MM.1S (cell line): ENCODE data around the gene CSRNP3.

Source experiments
- DNase-seq: peaks from one replicate; pipeline ENCODE4 v3.0.0-alpha.2; 2015
- H2AFZ ChIP-seq: fragments of 300-600 bp; sonication (generic); 2 replicates; pipeline ENCODE4 v1.6.0; 2016; ENCODE audit warnings: antibody characterized with exemption, low read length
- H3F3A ChIP-seq: fragments of 300-600 bp; sonication (generic); 2 replicates; pipeline ENCODE4 v1.6.1; 2016; ENCODE audit warnings: mild to moderate bottlenecking, antibody characterized with exemption, low read length, moderate library complexity, mixed read lengths; ENCODE audit not compliant: insufficient read depth
- H3K27ac ChIP-seq: fragments of 300-600 bp; sonication (generic); 2 replicates; pipeline ENCODE4 v1.5.1; 2016; ENCODE audit warnings: mild to moderate bottlenecking, low read length
- H3K27me3 ChIP-seq: fragments of 300-600 bp; sonication (generic); replicated peaks from 2 replicates; pipeline ENCODE4 v1.6.0; 2016; ENCODE audit warnings: low read length; ENCODE audit not compliant: insufficient read depth
- H3K36me3 ChIP-seq: fragments of 300-600 bp; sonication (generic); replicated peaks from 2 replicates; pipeline ENCODE4 v1.6.1; 2016; ENCODE audit warnings: mild to moderate bottlenecking, low read length, mixed read lengths; ENCODE audit not compliant: insufficient read depth
- H3K4me1 ChIP-seq: fragments of 300-600 bp; sonication (generic); 2 replicates; pipeline ENCODE4 v1.6.1; 2016; ENCODE audit warnings: low read length, mixed read lengths
- H3K4me2 ChIP-seq: fragments of 300-600 bp; sonication (generic); 2 replicates; pipeline ENCODE4 v1.6.0; 2016; ENCODE audit warnings: low read depth, low read length
- H3K4me3 ChIP-seq: fragments of 300-600 bp; sonication (generic); 2 replicates; pipeline ENCODE4 v1.5.1; 2016; ENCODE audit warnings: low read length, mixed read lengths
- H3K79me2 ChIP-seq: fragments of 300-600 bp; sonication (generic); 2 replicates; pipeline ENCODE4 v1.6.1; 2016; ENCODE audit warnings: mixed run types, low read length, mixed read lengths
- H3K9ac ChIP-seq: fragments of 300-600 bp; sonication (generic); 2 replicates; pipeline ENCODE4 v1.6.1; 2016; ENCODE audit warnings: low read length, mixed read lengths
- H3K9me2 ChIP-seq: fragments of 300-600 bp; sonication (generic); replicated peaks from 2 replicates; pipeline ENCODE4 v1.6.1; 2016; ENCODE audit warnings: mild to moderate bottlenecking, low read length, mixed read lengths; ENCODE audit not compliant: insufficient read depth
- H3K9me3 ChIP-seq: fragments of 300-600 bp; sonication (generic); replicated peaks from 2 replicates; pipeline ENCODE4 v1.6.1; 2016; ENCODE audit warnings: mild to moderate bottlenecking, low read length, mixed read lengths; ENCODE audit not compliant: insufficient read depth
- H4K20me1 ChIP-seq: fragments of 300-600 bp; sonication (generic); 2 replicates; pipeline ENCODE4 v1.6.1; 2016; ENCODE audit warnings: mild to moderate bottlenecking, low read length, moderate library complexity, mixed read lengths; ENCODE audit not compliant: insufficient read depth
- CTCF ChIP-seq: fragments of 300-600 bp; sonication (generic); IDR thresholded peaks from 2 replicates; pipeline ENCODE4 v1.5.1; 2016; ENCODE audit warnings: antibody characterized with exemption, low read length, mixed read lengths
- EZH2 ChIP-seq: fragments of 300-600 bp; sonication (generic); optimal IDR thresholded peaks from 2 replicates; pipeline ENCODE3; 2017; ENCODE audit warnings: low read depth, mild to moderate bottlenecking, antibody characterized with exemption, low read length, mixed read lengths
- EZH2phosphoT487 ChIP-seq: fragments of 300-600 bp; sonication (generic); IDR thresholded peaks from 2 replicates; pipeline ENCODE4 v1.6.1; 2018; ENCODE audit warnings: antibody characterized with exemption, low read length

Gene CSRNP3

DNA sequence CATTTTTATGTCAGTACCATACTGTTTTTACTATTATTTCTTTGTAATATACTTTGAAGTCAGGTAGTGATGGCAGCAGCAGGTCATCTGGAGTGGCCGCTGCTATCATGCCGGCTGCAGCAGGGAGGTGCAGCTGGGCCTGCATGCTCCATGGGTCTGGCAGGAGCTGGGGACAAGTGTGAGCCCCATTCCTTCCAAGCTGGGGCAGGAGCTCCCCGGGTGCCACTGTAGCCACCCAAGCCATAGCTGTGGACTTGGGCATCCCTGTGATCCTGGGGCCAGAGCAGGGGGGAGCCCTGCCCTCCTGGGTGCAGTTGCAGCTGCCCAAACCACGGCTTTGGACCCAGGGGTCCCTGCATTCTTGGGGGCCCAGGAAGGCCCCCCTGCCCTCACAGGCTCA is 59.2 kb downstream of the CSRNP3 start:
- Histone ChIP-seq H3K27me3 (no peaks in the 10 kb centered on the region), H3K27ac (no peak overlapping the region), H3K9me2 (no peaks in the 10 kb centered on the region), H2AFZ (no peak overlapping the region), H3K9ac (no peak overlapping the region), H4K20me1 (no peaks in the 10 kb centered on the region), H3F3A (no peaks in the 10 kb centered on the region), H3K4me1 (no peaks in the 10 kb centered on the region), H3K79me2 (no peaks in the 10 kb centered on the region), H3K9me3 (no peaks in the 10 kb centered on the region), H3K36me3 (no peaks in the 10 kb centered on the region), H3K4me2 (no peak overlapping the region), H3K4me3 (no peak overlapping the region)
- TF ChIP-seq CTCF (no peak), EZH2phosphoT487 (no peak), EZH2 (no peak)
- DNase-seq: no peak

DNA sequence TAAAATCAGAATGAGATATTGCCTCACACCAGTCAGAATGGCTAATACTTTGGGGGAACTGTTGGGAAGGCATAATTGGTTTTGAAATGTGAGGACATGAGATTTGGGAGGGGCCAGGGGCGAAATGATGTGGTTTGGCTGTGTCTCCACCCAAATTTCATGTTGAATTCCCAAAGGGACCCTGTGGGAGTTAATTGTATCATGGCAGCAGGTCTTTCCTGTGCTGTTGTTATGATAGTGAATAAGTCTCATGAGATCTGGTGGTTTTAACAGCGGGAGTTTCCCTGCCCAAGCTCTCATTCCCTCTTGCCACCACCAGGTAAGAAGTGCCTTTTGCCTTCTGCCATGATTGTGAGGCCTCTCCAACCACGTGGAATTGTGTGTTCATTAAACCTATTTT is 59.6 kb downstream of the CSRNP3 start:
- no peak overlapping the region for H3K4me3 ChIP-seq
- no peak overlapping the region for H3K27ac ChIP-seq
- no peak overlapping the region for H3K9ac ChIP-seq
- no peaks in the 10 kb centered on the region for H3K27me3 ChIP-seq
- H3K9me3 ChIP-seq: no peaks in the 10 kb centered on the region
- no peaks in the 10 kb centered on the region for H3K4me1 ChIP-seq
- no peaks in the 10 kb centered on the region for H3K36me3 ChIP-seq
- H3K4me2 ChIP-seq: no peak overlapping the region
- no peaks in the 10 kb centered on the region for H3F3A ChIP-seq
- no peak overlapping the region for H2AFZ ChIP-seq
- no peaks in the 10 kb centered on the region for H3K9me2 ChIP-seq
- TF ChIP-seq EZH2phosphoT487 (no peak), CTCF (no peak), EZH2 (no peak)
- no peaks in the 10 kb centered on the region for H4K20me1 ChIP-seq
- DNase-seq: no peak
- no peaks in the 10 kb centered on the region for H3K79me2 ChIP-seq

DNA sequence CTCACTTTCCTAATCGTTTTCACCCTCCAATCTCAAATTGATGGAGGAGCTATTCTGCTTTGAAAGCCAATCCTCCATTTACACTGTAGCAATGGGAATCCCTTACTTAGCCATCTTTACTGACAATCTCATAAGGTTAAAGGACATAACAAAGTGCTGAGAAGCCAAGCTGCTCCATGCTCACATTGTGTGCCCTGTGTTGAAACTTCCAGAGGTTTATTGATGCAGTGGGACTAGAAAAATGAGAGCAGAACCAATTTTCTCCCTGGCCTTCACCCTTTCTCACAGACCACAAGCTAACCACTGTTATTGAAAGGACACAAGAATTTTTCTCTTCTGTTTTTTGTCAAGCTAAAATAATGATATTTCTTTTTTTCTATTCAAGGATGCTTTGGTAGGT is 63.8 kb downstream of the CSRNP3 start:
- H3K9me2 ChIP-seq: no peaks in the 10 kb centered on the region
- H3K9ac ChIP-seq: no peak overlapping the region
- no peaks in the 10 kb centered on the region for H4K20me1 ChIP-seq
- no peak overlapping the region for H3K4me2 ChIP-seq
- TF ChIP-seq EZH2phosphoT487 (no peak), EZH2 (no peak), CTCF (no peak)
- H3K27me3 ChIP-seq: no peaks in the 10 kb centered on the region
- no peaks in the 10 kb centered on the region for H3K9me3 ChIP-seq
- no peaks in the 10 kb centered on the region for H3K79me2 ChIP-seq
- no peak overlapping the region for H2AFZ ChIP-seq
- no peak overlapping the region for H3K27ac ChIP-seq
- DNase-seq: no peak
- no peaks in the 10 kb centered on the region for H3K4me1 ChIP-seq
- no peaks in the 10 kb centered on the region for H3F3A ChIP-seq
- no peaks in the 10 kb centered on the region for H3K36me3 ChIP-seq
- no peak overlapping the region for H3K4me3 ChIP-seq
